DND-41 (cell line): ENCODE measurements around the gene RTCB.
A peak's percentile ranks its signal among the peaks of the same experiment; 100 is the strongest.

Experiments used
- ATAC-seq: fragments of 200-7000 bp; cut with Tn5 transposase; 3 replicates; pipeline ENCODE4 v1.9.1; 2021; ENCODE audit warnings: low read depth; ENCODE audit not compliant: insufficient read depth
- DNase-seq: peaks from one replicate; pipeline ENCODE4 v3.0.0-alpha.2; 2020
- H2AFZ ChIP-seq: 2 replicates; pipeline ENCODE4 v1.6.0; 2012; ENCODE audit warnings: low read depth, low read length
- H3K27ac ChIP-seq: 2 replicates; pipeline ENCODE4 v1.5.1; 2012; ENCODE audit warnings: low read length, inconsistent platforms
- H3K27me3 ChIP-seq: fragments of 200-600 bp; sonication (generic); 2 replicates; pipeline ENCODE4 v1.6.0; 2012; ENCODE audit warnings: low read length, mild to moderate bottlenecking, inconsistent platforms; ENCODE audit not compliant: insufficient read depth, poor library complexity
- H3K36me3 ChIP-seq: 2 replicates; pipeline ENCODE4 v1.5.1; 2012; ENCODE audit warnings: low read length, inconsistent platforms; ENCODE audit not compliant: insufficient read depth
- H3K4me1 ChIP-seq: 2 replicates; pipeline ENCODE4 v1.5.1; 2012; ENCODE audit warnings: mild to moderate bottlenecking, low read length; ENCODE audit not compliant: insufficient read depth
- H3K4me2 ChIP-seq: 2 replicates; pipeline ENCODE4 v1.6.0; 2012; ENCODE audit warnings: mild to moderate bottlenecking, moderate library complexity, low read length, inconsistent platforms; ENCODE audit not compliant: insufficient read depth
- H3K4me3 ChIP-seq, 2 experiments: fragments of 200-600 bp in 1 of 2; shearing (Covaris generic) in 1 of 2; 2 replicates each; pipeline ENCODE4 v1.5.1; 2012 to 2016; ENCODE audit warnings: inconsistent platforms in 2 of 2, low read length in 2 of 2, mild to moderate bottlenecking in 2 of 2, low read depth in 1 of 2, moderate library complexity in 1 of 2
- H3K79me2 ChIP-seq: 2 replicates; pipeline ENCODE4 v1.6.0; 2012; ENCODE audit warnings: low read length, inconsistent platforms; ENCODE audit not compliant: insufficient read depth
- H3K9ac ChIP-seq: 2 replicates; pipeline ENCODE4 v1.6.0; 2012; ENCODE audit warnings: low read depth, mild to moderate bottlenecking, inconsistent platforms, low read length, moderate library complexity
- H3K9me3 ChIP-seq: 2 replicates; pipeline ENCODE4 v1.5.1; 2012; ENCODE audit warnings: low read length, moderate library complexity, mild to moderate bottlenecking, inconsistent platforms; ENCODE audit not compliant: insufficient read depth, severe bottlenecking
- H4K20me1 ChIP-seq: 2 replicates; pipeline ENCODE4 v1.6.0; 2012; ENCODE audit warnings: low read length; ENCODE audit not compliant: insufficient read depth
- EZH2 ChIP-seq: IDR thresholded peaks from 3 replicates; pipeline ENCODE4 v1.6.1; 2012; ENCODE audit warnings: borderline replicate concordance, low read depth, mild to moderate bottlenecking, moderate library complexity, low read length, inconsistent platforms; ENCODE audit not compliant: severe bottlenecking
- TF ChIP-seq, protein P1 (sequence below): IDR thresholded peaks from 2 replicates; pipeline ENCODE4 v1.5.1; 2012; ENCODE audit warnings: borderline replicate concordance, low read length, moderate library complexity, mild to moderate bottlenecking; ENCODE audit not compliant: poor library complexity, severe bottlenecking; ENCODE audit errors: extremely low read depth

The RTCB gene

DNA sequence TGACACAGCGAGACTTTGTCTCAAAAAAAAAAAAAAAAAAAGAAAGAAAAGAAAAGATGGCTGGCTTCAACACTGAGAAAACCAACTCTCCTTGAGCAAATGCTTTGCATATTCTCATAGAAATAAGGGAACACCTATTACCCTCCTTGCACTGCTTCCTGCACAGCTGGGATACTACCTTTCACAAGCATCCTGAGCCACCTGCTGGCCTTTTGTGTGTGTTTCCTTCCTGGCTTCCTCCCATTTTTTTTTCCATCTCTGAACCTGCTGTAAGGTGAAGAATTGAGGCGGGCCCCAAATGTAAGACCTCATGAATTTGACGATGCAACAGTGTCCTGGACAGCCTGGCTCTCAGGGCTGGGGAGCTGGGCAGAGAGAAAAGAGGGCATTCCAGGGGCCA is 56.3 kb downstream of the RTCB start:
- Histone ChIP-seq H3K9ac (no peak overlapping the region), H3K36me3 (no peaks in the 10 kb centered on the region), H3K9me3 (no peaks in the 10 kb centered on the region), H3K4me2 (no peak overlapping the region), H3K27me3 (no peaks in the 10 kb centered on the region), H3K4me3 (no peak overlapping the region), H3K4me1 (no peaks in the 10 kb centered on the region), H4K20me1 (no peaks in the 10 kb centered on the region), H3K27ac (no peak overlapping the region), H3K79me2 (no peaks in the 10 kb centered on the region), H2AFZ (no peak overlapping the region)
- TF ChIP-seq, protein P1, sequence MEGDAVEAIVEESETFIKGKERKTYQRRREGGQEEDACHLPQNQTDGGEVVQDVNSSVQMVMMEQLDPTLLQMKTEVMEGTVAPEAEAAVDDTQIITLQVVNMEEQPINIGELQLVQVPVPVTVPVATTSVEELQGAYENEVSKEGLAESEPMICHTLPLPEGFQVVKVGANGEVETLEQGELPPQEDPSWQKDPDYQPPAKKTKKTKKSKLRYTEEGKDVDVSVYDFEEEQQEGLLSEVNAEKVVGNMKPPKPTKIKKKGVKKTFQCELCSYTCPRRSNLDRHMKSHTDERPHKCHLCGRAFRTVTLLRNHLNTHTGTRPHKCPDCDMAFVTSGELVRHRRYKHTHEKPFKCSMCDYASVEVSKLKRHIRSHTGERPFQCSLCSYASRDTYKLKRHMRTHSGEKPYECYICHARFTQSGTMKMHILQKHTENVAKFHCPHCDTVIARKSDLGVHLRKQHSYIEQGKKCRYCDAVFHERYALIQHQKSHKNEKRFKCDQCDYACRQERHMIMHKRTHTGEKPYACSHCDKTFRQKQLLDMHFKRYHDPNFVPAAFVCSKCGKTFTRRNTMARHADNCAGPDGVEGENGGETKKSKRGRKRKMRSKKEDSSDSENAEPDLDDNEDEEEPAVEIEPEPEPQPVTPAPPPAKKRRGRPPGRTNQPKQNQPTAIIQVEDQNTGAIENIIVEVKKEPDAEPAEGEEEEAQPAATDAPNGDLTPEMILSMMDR = peak; percentile 31
- no peak for TF ChIP-seq EZH2
- ATAC-seq = no peak
- DNase-seq = no peak

DNA sequence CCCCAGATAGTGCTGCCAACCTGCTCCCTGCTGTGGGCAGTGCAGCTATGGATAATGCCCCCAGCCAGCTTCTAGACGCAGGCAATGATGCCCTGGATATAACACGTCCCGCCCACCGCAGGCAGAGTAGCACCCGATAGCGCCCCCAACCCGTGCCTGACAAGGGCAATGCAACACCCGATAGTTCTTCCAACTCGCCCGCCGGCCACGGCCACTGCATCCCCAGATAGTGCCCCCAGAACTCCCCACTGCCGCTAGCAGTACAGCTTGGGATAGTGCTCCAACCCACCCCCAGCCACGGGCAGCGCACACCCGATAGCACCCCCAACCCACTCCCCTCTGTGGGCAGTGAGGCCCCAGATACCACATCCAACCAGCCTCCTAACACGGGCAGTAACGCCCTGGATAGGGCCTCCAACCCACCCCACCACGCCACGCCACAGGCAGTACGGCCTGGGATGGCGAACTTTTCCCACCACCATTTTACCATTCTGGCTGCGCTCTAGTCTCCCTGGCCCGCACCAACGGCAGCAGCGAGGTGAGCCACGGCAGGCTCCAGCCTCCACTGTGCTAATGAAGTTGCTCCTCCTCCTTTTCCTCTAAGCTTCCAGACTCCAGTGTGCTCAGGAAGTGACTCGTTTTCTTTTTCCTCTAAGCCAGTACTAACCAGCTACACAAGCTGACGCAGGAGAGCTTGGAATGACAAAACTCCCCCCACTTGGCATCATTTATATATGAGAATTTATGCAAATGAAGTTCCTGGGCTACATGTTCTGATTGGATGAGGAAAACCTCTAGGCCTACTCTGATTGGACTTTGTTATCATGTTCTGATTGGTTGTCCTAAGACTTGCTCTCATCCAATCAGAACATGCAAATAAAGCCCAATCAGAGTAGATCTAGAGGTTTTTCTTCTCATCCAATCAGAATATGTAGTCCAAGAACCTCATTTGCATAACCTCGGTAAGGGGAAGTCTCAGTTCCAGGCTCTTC is 57.4 kb downstream of the RTCB start:
- no peaks in the 10 kb centered on the region for H4K20me1 ChIP-seq
- ATAC-seq (peak; percentile 56; the same call in 2 of the 3 replicates), DNase-seq (no peak)
- no peak overlapping the region for H3K9ac ChIP-seq
- H2AFZ ChIP-seq = no peak overlapping the region
- H3K27ac ChIP-seq = no peak overlapping the region
- H3K4me3 ChIP-seq = no peak overlapping the region
- no peaks in the 10 kb centered on the region for H3K27me3 ChIP-seq
- no peak overlapping the region for H3K4me2 ChIP-seq
- no peaks in the 10 kb centered on the region for H3K36me3 ChIP-seq
- TF ChIP-seq EZH2 = no peak
- TF ChIP-seq, protein P1 = no peak
- H3K79me2 ChIP-seq = no peaks in the 10 kb centered on the region
- H3K4me1 ChIP-seq = no peaks in the 10 kb centered on the region
- H3K9me3 ChIP-seq = no peaks in the 10 kb centered on the region

DNA sequence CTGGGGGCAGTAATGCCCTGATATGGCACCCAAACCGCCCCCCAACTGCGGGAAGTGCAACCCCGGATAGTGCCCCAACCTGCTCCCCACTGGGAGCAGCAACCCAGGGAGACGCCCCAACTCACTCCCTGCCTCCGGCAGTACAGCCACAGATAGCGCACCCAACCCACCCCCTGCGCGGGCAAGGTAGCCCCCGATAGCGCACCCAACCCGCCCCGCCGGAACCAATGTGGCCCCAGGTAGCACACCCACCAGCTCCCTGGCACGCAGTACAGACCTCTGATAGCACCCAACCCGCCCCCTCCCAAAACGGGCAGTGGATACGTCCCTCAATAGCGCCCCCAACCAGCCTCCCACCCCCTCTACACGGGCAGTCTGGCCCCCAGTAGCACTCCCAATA is 58.2 kb downstream of the RTCB start:
- no peak for TF ChIP-seq EZH2
- TF ChIP-seq, protein P1 = no peak
- Histone ChIP-seq H3K4me1 (no peaks in the 10 kb centered on the region), H3K27me3 (no peaks in the 10 kb centered on the region), H2AFZ (no peak overlapping the region), H3K9ac (no peak overlapping the region), H3K9me3 (no peaks in the 10 kb centered on the region), H3K4me3 (no peak overlapping the region), H3K79me2 (no peaks in the 10 kb centered on the region), H3K4me2 (no peak overlapping the region), H3K36me3 (no peaks in the 10 kb centered on the region), H3K27ac (no peak overlapping the region), H4K20me1 (no peaks in the 10 kb centered on the region)
- no peak for ATAC-seq
- no peak for DNase-seq
